NT2/D1 (cell line): ENCODE data around the gene HABP2.

Experiments
- SUZ12 ChIP-seq: IDR thresholded peaks from 2 replicates; pipeline ENCODE4 v1.6.1; 2011; ENCODE audit not compliant: insufficient read length, insufficient read depth; ENCODE audit errors: extremely low read depth
- YY1 ChIP-seq: IDR thresholded peaks from 2 replicates; pipeline ENCODE4 v1.6.1; 2011; ENCODE audit not compliant: insufficient read length, insufficient read depth

GRCh38 chr10:113511419-113511818 lies 41.4 kb upstream of the HABP2 start:
- TF ChIP-seq YY1: no peak
- no peak for TF ChIP-seq SUZ12
